ENCODE measurements around the gene PANK1.

PANK1 gene

GRCh38 chr10:89554433-89554832, 90.6 kb downstream of the PANK1 start (continued):
- TF ChIP-seq ZNF544 (tag by site-specific recombination; IDR thresholded peaks at IDR 0.05), result no peak

GRCh38 chr10:89553064-89553734, 91.8 kb downstream of the PANK1 start:
- ChIA-PET CTCF (interaction anchor here (0.6 to 2.0 kb wide), 4 partner anchors 10 to 825 kb away, joined by 3 to 7 read pairs (median 4); no protein-coding TSS in a partner anchor), POLR2A (no interaction called here)
- Histone ChIP-seq H3K4me3 (ENCODE audit: low read depth, low read length) (no peak overlapping the region), H3K4me1 (ENCODE audit: control insufficient read depth, insufficient read depth, low read length) (no peaks in the 10 kb centered on the region), H3K27ac (ENCODE audit: extremely low read depth, low read depth, low read length) (no peak overlapping the region), H3K36me3 (ENCODE audit: control insufficient read depth in 2 of 2, insufficient read depth in 1 of 2, low read length in 2 of 2) (no peaks in the 10 kb centered on the region), H3K9me3 (ENCODE audit: control insufficient read depth, insufficient read depth, low read depth, low read length) (no peaks in the 10 kb centered on the region)
- TF ChIP-seq HIC1 (tag by site-specific recombination; IDR thresholded peaks at IDR 0.05) (0 out of 2 replicates have a peak, but pooled peaks have one; percentile 20), ZNF629 (tag by site-specific recombination; IDR thresholded peaks at IDR 0.05) (peak; percentile 69), ZNF362 (tag by site-specific recombination; IDR thresholded peaks at IDR 0.05) (peak; percentile 61; the same call in 1 of the 2 replicates), ZNF23 (tag by site-specific recombination; IDR thresholded peaks at IDR 0.05; ENCODE audit: borderline replicate concordance) (no peak), ZNF555 (tag by site-specific recombination; conservative IDR thresholded peaks at IDR 0.05) (no peak), ZBTB21 (tag by site-specific recombination; IDR thresholded peaks at IDR 0.05) (no peak), ZNF157 (tag by site-specific recombination; IDR thresholded peaks at IDR 0.05) (no peak), ZBTB1 (tag by site-specific recombination; IDR thresholded peaks at IDR 0.05) (no peak), PRDM10 (tag by site-specific recombination; IDR thresholded peaks at IDR 0.05) (peak; percentile 66), SP7 (tag by site-specific recombination; IDR thresholded peaks at IDR 0.05) (0 out of 2 replicates have a peak, but pooled peaks have one; percentile 37), ZNF335 (tag by site-specific recombination; conservative IDR thresholded peaks at IDR 0.05) (peak; percentile 34), ZBTB20 (tag by site-specific recombination; IDR thresholded peaks at IDR 0.05) (no peak), ZNF2 (tag by site-specific recombination; IDR thresholded peaks at IDR 0.05) (no peak), ZNF704 (tag by site-specific recombination; IDR thresholded peaks at IDR 0.05) (no peak), KLF8 (tag by site-specific recombination; IDR thresholded peaks at IDR 0.05) (0 out of 2 replicates have a peak, but pooled peaks have one; percentile 24), ZBTB7A (tag by site-specific recombination; IDR thresholded peaks at IDR 0.05; ENCODE audit: low read depth) (no peak), ZNF585B (tag by site-specific recombination; IDR thresholded peaks at IDR 0.05) (no peak), OSR2 (tag by site-specific recombination; IDR thresholded peaks at IDR 0.05) (peak; percentile 72), ZNF239 (tag by site-specific recombination; IDR thresholded peaks at IDR 0.05) (no peak), WT1 (tag by site-specific recombination; IDR thresholded peaks at IDR 0.05) (peak; percentile 34; the same call in 1 of the 2 replicates), ZSCAN23 (tag by site-specific recombination; IDR thresholded peaks at IDR 0.05) (no peak), ZNF830 (tag by site-specific recombination; IDR thresholded peaks at IDR 0.05; ENCODE audit: low read depth) (no peak), KLF16 (tag by site-specific recombination; IDR thresholded peaks at IDR 0.05) (no peak), ZNF768 (tag by site-specific recombination; IDR thresholded peaks at IDR 0.05) (no peak), ZNF670 (tag by site-specific recombination; IDR thresholded peaks at IDR 0.05; ENCODE audit: low read depth) (no peak), PRDM6 (tag by site-specific recombination; IDR thresholded peaks at IDR 0.05) (peak; percentile 74)

All from HEK293 (cell line).